ENCODE measurements around the gene TCEA3. TPM values are rescaled to one million over a fixed set of nuclear protein-coding genes. Genes with fewer than 3 reads are reported as not detected.
A peak's percentile ranks its signal among the peaks of the same experiment; 100 is the strongest.
"Not testable (repeated sequence)": the region's sequence is repeated elsewhere in the genome, so short reads cannot be mapped to it uniquely, and the experiment has no call there.

The TCEA3 gene
- total RNA-seq, 3 donors from 2014 or later = 95.7 to 200 (median 125) TPM

DNA sequence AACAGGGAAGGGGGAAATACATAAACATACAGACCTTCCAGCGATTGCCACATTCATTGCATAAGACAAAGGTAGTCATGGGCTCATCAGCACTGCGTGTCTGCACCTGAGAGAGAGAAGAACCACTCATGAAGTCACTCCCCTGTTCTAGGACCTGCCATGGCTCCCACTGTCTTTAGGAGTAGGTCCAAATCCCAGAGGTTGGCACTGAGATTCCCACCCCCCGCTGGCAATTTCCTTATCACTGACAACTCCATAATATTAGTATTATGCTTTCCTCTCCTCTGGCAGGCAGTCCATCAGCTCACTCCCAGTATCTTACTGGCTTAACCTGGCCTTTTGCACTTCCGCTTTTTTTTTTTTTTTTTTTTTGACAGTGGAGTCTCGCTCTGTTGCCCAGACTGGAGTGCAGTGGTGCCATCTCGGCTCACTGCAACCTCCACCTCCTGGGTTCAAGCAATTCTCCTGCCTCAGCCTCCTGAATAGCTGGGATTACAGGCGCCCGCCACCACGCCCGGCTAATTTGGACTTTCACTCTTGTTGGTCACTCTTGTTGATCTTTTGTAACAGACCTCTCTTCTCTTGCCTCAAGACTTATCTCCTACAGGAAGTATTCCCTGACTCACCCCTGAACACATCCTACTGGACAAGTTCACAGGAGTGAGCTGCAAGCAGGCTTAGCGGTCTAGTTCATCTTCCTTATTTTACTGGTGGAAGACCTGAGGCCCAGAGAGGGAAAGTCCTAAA lies 40.1 kb downstream of the TCEA3 start:
- no peak for DNase-seq
- peak; percentile 90 for ATAC-seq
- Histone ChIP-seq H3K36me3 (ENCODE audit: low read depth) (no peaks in the 10 kb centered on the region), H3K9me3 (no peaks in the 10 kb centered on the region), H3K4me1 (ENCODE audit: low read depth) (no peaks in the 10 kb centered on the region), H3K4me3 (no peak overlapping the region)
- intact Hi-C loops (cut with DNase I, micrococcal nuclease) = no loop called here
- TF ChIP-seq, protein P1, sequence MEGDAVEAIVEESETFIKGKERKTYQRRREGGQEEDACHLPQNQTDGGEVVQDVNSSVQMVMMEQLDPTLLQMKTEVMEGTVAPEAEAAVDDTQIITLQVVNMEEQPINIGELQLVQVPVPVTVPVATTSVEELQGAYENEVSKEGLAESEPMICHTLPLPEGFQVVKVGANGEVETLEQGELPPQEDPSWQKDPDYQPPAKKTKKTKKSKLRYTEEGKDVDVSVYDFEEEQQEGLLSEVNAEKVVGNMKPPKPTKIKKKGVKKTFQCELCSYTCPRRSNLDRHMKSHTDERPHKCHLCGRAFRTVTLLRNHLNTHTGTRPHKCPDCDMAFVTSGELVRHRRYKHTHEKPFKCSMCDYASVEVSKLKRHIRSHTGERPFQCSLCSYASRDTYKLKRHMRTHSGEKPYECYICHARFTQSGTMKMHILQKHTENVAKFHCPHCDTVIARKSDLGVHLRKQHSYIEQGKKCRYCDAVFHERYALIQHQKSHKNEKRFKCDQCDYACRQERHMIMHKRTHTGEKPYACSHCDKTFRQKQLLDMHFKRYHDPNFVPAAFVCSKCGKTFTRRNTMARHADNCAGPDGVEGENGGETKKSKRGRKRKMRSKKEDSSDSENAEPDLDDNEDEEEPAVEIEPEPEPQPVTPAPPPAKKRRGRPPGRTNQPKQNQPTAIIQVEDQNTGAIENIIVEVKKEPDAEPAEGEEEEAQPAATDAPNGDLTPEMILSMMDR (IDR thresholded peaks at IDR 0.05) = no peak

DNA sequence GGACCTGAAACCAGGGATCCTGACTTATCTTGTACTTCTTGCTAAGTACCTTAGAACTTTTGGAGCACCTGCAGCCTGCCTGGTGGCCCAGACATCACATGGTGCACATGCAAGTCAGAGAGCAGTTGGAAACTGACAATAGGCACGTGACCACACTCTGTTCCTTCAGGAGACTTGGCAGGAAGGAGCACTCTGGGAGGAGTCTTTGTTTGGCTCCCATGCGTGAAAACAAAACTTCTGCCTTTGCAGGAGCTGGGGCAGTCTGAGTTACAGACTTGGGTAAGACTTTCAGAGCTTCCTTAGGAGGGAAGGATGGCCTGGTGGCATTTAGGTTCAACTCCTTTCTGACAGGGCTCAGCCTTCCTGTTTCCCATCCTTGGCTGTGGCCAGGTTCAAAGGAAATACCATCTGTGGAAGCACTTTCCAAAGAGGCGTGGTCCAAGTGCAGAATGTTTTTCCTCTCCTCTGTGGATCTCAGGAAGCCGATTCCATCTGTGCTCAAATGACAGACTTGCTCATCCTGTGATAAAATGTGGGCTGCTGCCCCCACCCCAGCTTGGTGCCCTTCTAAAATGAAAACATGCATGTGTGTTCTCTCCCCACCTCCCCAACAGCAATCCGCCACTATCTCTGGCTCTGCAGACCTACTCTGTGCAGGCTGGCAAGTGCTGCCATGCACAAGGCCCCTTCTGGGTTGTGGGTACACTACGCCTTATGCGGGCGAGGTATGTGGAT lies 40.8 kb downstream of the TCEA3 start:
- DNase-seq (no peak), ATAC-seq (no peak)
- TF ChIP-seq, protein P1 (IDR thresholded peaks at IDR 0.05) = no peak
- H3K36me3 ChIP-seq (ENCODE audit: low read depth) = no peaks in the 10 kb centered on the region
- H3K9me3 ChIP-seq = no peaks in the 10 kb centered on the region
- H3K4me1 ChIP-seq (ENCODE audit: low read depth) = peaks cover 2% of the 10 kb centered on the region
- H3K4me3 ChIP-seq = no peak overlapping the region
- intact Hi-C loops (cut with DNase I, micrococcal nuclease) = no loop called here

DNA sequence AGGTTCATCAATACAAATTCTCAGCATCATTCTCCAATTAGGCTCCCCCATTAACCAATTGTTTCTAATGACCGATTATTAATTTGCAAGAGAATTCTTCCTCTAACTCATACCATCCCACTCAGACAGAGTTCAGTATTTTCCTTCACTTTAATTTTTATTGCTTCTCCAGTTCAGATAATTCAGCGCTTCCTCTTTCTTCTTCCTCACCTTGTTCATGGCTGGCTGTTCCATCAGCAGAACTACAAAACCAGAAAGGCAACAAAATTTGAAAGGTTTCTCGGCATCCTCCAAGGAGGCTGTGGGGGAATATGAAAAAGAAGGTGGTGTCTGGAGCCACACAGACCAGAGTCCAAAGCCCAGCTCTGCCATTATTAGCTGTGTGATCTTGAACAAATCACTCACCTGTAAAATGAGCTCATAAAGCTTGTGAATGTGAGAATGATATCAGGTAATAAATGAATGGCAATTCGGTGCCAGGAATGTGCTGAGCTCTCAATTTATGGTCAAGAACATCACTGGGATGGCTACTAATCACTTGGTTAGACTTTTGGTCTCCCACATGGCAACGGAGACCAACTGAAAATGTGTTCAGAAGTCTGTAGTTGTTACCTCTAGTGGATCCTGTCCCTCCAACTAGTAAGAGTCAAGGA lies 43.2 kb downstream of the TCEA3 start:
- H3K4me1 ChIP-seq (ENCODE audit: low read depth) = peaks cover 12% of the 10 kb centered on the region
- TF ChIP-seq, protein P1 (IDR thresholded peaks at IDR 0.05) = no peak
- DNase-seq (no peak), ATAC-seq (no peak)
- intact Hi-C loops (cut with DNase I, micrococcal nuclease) = no loop called here
- no peaks in the 10 kb centered on the region for H3K9me3 ChIP-seq
- H3K4me3 ChIP-seq = no peak overlapping the region
- no peaks in the 10 kb centered on the region for H3K36me3 ChIP-seq (ENCODE audit: low read depth)

DNA sequence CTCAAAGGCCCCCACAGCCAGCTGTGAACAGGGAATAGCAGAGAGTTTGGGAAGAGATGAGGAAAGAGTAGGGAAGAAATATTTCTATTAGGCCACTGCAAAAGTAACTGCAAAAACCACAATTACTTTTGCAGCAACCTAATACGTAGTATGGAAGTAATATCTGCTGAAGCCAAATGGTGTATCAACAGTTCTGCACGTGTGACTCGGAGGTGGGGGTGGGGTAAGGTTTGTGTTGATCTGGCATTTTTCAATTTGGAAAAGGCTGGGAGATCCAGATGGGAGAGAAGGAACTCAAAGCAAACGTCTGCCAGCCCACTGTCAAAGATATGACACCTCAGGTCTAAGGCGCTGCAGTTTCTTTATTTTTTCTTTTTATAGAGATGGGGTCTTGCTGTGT lies 43.8 kb downstream of the TCEA3 start:
- no peak for ATAC-seq
- TF ChIP-seq, protein P1 (IDR thresholded peaks at IDR 0.05) = no peak
- intact Hi-C loops (cut with DNase I, micrococcal nuclease) = no loop called here

DNA sequence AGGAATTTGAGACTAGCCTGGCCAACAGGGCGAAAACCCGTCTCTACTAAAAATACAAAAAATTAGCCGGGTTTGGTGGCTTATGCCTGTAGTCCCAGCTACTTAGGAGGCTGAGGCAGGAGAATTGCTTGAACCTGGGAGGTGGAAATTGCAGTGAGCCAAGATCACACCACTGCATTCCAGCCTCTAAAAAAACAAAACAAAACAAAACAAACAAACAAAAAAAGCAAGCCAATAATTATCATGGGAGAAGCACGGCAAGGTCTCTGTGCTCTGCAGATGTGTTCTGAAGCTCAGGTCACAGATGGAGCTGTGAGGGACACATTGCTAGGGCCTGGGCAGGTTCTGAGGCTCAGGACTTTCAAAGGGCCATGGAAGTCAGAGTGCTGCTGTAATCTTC lies 44.3 kb downstream of the TCEA3 start:
- intact Hi-C loops (cut with DNase I, micrococcal nuclease); H3K9me3 ChIP-seq; ATAC-seq; DNase-seq; H3K4me3 ChIP-seq; H3K36me3 ChIP-seq (ENCODE audit: low read depth): not testable (repeated sequence)
- peaks cover 12% of the 10 kb centered on the region for H3K4me1 ChIP-seq (ENCODE audit: low read depth)

More for the DNA sequence above, 43.8 kb downstream of the TCEA3 start:
- no peak overlapping the region for H3K4me3 ChIP-seq
- H3K36me3 ChIP-seq (ENCODE audit: low read depth) = no peaks in the 10 kb centered on the region
- no peak for DNase-seq
- H3K9me3 ChIP-seq = no peaks in the 10 kb centered on the region
- H3K4me1 ChIP-seq (ENCODE audit: low read depth) = peaks cover 12% of the 10 kb centered on the region
